ENCODE measurements around the gene XXYLT1.
"Not testable (repeated sequence)": the region's sequence is repeated elsewhere in the genome, so short reads cannot be mapped to it uniquely, and the experiment has no call there.

The XXYLT1 gene

DNA sequence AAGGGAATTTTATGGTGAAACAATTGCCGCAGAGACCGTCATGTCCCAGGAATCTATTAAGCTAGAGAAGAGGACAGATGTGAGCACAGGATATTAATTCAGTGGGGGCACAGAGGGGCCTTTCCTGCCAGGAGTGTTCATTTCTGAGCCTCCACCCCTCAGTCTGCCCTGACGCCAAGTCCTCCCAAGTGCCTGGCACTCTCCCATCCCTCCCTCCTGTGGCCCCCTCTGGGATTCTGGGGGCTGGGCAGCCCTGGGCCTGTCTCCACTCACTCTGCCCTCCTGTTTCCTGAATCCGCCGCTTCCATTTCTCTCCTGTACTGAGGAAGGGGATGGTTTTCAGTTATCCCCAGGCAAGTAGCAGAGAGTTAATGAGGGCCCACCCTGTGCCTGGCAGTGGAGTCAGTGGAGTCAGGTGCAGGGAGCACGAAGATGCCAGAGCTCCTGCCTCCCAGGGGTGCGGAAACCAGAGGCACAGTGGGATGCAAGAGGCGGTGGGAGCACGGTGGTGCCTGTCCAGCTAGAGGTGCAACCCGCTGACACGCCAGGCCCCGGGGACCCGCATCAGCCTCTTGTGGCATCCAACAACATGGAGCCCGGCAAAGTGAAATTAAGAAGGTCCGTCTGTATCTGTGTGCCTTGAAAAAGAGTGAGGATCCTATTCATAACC lies 212.5 kb downstream of the XXYLT1 start:
- DNase-seq, result no peak

DNA sequence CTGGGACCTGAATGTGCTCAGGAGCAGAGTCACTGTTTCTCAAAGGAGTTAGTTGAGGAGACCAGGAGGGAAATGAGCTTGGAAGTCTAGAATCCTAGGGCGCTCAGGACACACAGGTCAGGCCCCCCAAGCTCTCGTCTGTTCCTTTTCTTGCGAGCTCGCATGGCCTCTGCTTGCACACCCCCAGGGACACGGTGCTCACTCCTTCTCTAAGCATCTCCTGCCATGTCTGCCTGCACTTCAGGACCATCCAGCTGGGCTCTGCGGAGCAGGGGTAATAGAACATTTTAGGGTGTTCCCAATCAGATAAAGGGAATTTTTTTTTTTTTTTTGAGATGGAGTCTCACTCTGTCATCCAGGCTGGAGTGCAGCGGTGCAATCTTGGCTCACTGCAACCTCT lies 213.2 kb downstream of the XXYLT1 start:
- DNase-seq, result no peak

DNA sequence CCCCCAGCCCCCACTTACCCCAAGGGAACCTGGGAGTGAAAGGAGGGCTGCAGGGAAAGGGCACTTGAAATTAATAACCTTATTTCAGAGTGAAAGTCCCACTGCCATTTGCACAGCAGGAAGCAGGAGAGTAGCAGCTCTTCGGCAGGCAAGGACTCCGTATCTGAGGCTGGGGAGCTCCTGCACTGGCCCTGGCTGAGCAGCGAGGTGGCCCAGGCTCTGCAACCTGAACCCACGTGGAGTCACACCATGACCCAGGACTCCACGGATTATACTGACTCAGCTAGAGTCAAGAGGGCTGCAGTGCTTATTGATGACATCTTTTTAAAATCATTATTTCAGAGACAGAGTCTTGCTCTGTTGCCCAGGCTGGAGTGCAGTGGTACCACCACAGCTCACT lies 214.5 kb downstream of the XXYLT1 start:
- no peak for DNase-seq

- no peak for DNase-seq
These were observed 216.6 kb downstream of the XXYLT1 start for GRCh38 chr3:195054311-195054710.

- no peak for DNase-seq
These were observed 218.0 kb downstream of the XXYLT1 start for GRCh38 chr3:195052939-195053338.

- not testable (repeated sequence) for DNase-seq
These were observed 220.7 kb downstream of the XXYLT1 start for GRCh38 chr3:195050296-195050695.

- DNase-seq, result no peak
These were observed 222.7 kb downstream of the XXYLT1 start for GRCh38 chr3:195048059-195048905.

DNA sequence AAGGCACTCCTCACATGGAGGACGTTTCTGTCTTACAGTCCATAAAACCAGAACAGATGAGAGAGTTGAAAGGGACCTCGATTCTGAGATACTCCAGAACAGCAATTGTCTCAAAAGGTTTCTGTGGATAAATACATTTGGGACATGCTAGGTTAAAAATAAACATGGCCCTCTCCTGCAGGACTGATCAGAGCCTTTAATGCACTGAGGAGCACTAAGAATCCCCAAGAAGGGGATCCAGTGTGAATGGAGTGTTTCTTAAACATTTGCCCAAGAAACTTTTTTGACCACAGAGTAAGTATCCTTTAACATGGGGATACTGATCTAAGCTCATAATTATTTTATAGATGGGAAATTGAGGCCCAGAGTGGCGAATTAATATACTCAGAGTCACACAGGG lies 223.4 kb downstream of the XXYLT1 start:
- DNase-seq, result no peak

DNA sequence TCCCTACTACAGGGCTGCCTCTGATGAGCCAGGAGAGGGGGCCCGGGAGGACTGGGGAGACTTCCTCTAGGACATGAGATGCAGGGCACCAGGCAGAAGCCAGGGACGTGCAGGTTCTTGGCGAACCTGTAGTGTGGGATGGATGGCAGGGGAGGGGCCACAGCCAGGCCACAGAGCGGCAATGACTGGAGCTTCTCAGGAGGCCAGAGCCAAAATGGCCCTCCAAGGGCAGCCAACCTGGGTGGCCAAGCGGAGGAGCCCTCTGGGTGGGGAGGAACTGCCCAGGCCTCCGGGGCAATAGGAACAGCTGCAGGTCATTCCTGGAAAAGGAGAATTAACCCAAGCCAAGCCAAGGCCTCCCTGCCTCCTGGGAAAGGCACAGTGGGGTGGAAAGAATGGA lies 224.5 kb downstream of the XXYLT1 start:
- DNase-seq, result no peak

DNA sequence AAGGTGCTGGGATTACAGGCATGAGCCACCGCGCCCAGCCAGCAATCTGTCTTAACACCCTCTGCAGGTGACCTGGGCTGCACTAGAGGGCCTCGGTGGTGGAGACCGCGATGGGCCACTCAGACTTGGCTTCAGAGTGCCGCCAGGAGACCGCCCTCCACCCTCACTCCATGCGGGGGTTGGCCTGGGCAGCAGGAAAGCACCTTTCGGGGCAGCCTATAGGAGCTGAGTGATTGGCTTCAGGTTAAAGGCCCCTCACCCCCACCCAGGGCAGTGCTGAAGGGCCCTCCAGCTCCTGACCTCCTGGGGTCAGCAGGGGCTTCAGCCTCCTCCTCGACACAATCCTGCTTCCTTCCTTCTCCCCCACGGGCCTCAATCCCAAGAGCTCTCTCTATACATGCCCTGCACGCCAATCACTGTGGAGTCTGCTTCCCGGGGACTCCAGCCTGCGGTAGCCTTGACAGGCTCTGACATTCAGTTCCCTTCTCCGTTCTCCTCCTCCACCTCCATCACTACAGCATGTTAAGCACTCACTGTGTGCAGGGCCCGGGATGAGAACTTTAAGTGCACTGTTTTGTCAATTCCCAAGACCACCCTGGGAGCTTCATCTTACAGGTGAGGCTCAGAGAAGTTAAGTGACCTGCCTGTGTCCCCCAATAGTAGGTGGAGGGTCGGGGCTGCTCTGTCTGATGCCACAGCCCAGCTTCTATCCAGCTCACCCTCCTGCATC lies 225.3 kb downstream of the XXYLT1 start:
- DNase-seq, result no peak

- DNase-seq, result no peak
These were observed 226.5 kb downstream of the XXYLT1 start for GRCh38 chr3:195044411-195044810.

- DNase-seq, result no peak
These were observed 227.2 kb downstream of the XXYLT1 start for GRCh38 chr3:195043607-195044339.

DNA sequence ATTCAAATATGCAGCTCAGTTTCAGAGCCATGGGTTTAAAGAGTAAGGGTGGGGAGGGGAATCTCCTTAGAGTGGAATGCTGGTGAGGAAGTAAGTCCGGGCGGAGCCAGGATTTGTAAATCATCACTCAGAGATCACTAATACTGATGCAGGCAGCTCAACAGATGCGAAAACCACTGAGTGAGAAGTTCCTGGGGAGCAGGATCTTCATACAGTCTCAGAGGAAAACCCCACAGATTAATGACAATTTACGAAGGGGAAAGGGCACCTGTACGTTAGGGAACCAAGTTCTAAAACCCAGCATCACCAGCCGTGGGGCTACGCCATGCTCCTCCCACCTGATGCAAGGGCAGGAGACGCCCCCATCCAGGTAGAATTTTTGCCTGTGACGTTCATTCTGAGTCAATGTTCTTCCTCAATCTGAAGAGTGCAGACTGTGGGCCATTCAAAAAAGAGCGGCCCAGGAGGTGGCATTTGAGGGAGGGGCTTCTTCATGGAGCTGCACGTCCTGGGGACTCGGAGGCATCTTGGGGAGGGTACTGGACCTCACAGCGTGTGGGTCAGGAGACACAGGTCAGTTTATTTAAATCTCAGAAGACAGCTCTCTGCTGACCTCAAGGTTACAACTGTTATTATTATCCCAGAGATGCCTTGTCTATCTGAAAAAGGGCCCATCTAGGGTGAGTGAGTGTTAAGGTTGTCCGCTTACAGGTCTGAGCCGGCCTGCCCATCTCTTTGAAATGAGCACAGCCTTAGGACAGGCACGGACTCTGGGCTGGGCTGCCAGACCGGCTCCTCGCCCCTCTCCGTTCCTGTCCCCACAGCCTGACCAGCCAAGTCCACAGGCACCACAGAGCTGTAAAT lies 228.0 kb downstream of the XXYLT1 start:
- DNase-seq, result no peak

DNA sequence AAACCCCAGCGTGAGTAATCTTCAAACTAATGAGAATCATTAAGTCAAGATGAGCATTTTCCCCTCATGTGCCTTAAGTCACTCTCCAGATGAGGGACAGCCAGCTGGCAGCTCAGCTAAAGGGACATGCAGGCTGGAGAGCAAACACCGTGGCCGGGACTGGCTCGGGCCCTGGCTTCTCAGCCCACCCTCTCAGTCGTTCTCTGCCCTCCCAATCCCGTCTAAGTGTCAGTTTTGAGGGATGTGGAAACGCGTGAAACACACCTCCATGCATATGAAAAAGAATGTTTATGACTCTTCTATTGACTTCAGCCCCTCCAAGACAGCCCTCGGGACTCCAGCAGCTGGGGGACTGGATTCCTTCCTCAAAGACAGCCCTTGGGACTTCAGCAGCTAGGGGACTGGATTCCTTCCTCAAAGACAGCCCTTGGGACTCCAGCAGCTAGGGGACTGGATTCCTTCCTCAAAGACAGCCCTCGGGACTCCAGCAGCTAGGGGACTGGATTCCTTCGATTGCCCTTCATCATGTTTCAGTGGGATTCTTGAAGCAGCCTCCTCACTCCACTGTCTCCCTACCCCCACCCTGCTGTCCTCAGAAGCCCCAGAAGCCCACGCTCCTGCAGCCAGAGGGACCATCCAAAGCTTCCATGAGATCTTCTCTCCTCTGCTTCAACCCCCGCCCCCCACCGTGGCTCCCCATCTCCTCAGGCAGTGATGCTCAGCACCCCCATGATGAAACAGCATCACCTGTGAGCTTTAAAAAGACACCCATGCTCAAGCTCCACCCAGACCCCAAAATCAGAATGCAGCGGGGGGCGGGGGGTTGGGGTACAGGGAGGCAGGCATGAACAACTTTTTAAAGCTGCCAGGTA lies 228.9 kb downstream of the XXYLT1 start:
- no peak for DNase-seq

DNA sequence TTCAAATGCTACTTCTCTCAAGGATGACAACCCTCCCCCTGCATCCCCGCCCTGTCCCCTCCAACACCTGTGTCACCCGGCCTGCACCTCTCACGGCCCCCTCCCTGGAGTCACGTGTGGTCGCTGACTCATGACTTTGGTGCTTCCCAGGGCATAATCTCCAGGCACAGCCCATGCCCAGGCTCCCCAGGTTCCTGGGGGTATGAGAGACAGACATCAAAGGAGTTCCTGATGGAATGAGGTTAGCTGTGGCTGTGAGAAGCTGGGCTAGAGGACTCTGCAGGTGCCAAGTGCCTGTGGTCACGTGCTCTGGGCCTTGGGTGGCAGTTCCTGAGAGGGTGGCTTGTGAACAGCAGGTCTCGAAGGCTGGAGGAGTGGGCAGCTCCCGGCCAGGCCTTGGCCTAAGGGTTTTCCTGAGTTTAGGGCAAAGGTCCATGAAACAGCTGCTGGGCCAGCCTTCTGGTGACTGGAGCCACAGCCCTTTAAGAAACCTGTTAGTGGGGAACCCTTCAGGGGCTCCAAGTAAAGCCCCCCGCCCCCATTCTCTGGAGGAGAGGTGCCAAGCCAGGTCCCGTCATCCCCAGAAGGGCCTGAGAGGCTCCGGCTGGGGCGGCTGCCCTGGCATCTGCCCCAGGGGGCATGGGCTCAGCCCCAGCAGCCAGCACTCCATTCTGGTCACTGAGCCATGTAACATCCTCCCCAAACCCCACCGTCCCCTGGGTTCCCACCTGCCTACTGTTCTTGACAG lies 230.0 kb downstream of the XXYLT1 start:
- DNase-seq, result no peak

DNA sequence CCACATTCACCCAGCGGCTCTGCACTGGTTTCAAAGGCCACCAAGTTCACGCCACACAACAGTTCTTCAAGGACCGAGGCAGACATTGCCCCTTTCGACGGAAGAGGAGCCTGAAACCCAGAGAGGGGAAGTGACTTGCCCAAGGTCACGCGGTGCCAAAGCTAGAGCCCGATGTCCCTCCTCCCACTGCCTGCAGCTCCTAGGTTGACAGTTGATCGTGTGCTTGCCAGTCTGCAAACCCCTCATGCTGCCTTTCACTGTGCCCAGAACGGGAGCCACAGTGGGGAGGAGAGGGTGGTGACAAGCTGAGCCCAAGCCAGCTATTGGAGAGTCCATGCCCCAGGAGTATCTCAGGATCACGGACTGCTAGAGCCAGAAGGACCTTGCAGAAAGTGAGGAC lies 230.9 kb downstream of the XXYLT1 start:
- DNase-seq, result no peak

DNA sequence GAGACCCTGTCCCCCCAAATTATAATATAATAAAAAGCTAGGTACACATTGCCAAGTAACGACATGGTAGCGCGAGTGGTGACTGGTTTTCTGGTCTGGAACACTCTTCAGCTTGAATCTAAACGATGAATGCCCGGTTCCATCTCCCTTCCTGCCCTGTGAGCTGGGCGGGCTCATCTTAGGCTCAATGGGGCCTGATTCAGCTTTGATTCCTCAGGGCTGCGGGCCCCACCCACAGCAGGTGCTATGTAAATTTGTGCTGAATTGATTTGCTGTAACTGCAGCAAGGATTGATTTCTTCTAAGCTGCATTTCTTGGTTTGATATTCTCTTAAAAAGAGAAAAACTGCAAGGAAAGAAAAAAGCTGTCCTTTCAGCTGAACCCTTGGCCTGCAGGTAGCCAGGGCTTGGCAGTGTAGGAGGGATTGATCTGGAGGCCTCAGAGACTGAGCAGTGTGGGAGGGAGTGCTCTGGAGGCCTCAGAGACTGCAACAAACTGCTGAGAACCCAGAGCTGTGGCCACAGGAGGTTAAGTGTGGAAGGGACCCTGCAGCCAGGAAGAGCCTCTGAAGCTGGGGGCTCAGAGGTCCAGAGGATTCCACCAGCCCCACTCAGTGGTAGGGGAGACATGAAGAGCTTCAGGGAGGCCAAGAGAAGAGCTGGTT lies 231.6 kb downstream of the XXYLT1 start:
- DNase-seq, result no peak

DNA sequence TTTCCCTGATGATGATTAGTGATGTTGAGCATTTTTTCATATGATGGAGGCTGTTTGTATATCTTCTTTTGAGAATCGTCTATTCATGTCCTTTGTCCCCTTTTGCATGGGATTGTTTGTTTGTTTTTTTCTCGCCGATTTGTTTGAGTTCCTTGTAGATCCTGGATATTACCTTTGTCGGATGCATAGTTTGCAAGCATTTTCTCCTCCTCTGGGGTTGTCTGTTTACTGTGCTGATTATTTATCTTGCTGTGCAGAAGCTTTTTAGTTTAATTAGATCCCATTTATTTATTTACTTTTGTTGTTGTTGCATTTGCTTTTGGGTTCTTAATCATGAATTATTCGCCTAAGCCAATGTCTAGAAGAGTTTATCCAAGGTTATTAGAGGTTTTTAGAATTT lies 232.8 kb downstream of the XXYLT1 start:
- no peak for DNase-seq

DNA sequence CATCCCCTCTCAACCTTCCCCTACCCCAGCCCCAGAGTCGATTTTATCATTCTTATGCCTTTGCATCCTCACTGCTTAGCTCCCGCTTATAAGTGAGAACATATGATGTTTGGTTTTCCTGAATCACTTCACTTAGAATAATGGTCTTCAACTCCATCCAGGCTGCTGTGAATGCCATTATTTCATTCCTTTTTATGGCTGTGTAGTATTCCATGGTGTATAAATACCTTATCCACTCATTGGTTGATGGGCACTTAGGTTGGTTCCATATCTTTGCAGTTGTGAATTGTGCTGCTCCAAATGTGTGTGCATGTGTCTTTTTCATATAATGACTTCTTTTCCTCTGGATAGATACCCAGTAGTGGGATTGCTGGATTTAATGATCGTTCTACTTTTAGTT lies 233.4 kb downstream of the XXYLT1 start:
- not testable (repeated sequence) for DNase-seq

GRCh38 chr3:195036974-195037373 lies 234.0 kb downstream of the XXYLT1 start:
- no peak for DNase-seq

Measured in NCI-H1092 treated with DMSO at 0.1 percent for 48 hours (cell line).